Sciatic nerve (tissue), 2 donors: ENCODE measurements around the gene MAP4K4. TPM values are rescaled to one million over a fixed set of nuclear protein-coding genes. Genes with fewer than 3 reads are reported as not detected.
"Not testable (repeated sequence)": the region's sequence is repeated elsewhere in the genome, so short reads cannot be mapped to it uniquely, and the experiment has no call there.

Experiments
- ATAC-seq: fragments of 200-7000 bp; cut with Tn5 transposase; one replicate; pipeline ENCODE4 v1.9.1; 2020; ENCODE audit warnings: mild to moderate bottlenecking, moderate library complexity
- DNase-seq: peaks from one replicate; pipeline ENCODE4 v3.0.0-alpha.2; 2020; ENCODE audit warnings: low spot score
- intact Hi-C: fragments of 100-400 bp; cut with DNase I; formaldehyde crosslinking; loops from one replicate; pipeline ENCODE4 v1.14.2; 2022
- total RNA-seq: library from RNA; stranded (reverse); fragmentation: NEBNext Ultra II Directional; extraction: Animal tissue kit (Norgen Biotek cat#: 25700); gene quantifications from one replicate; pipeline ENCODE4 v1.2.1, GENCODE V29; 2021
- donor health status: DM: no; HTN: no; CAD: no.
- donor health status: DM: no; HTN: no; CAD: no.

MAP4K4 gene
- total RNA-seq, 1 donor from 2014 or later, result 140 TPM

GRCh38 chr2:101734505-101735165 lies 37.1 kb downstream of the MAP4K4 start:
- DNase-seq (no peak), ATAC-seq (no peak)
- intact Hi-C loops, result no loop called here

- ATAC-seq (no peak), DNase-seq (no peak)
- intact Hi-C loops, result no loop called here
These were observed 37.6 kb downstream of the MAP4K4 start for GRCh38 chr2:101735166-101735533.

DNA sequence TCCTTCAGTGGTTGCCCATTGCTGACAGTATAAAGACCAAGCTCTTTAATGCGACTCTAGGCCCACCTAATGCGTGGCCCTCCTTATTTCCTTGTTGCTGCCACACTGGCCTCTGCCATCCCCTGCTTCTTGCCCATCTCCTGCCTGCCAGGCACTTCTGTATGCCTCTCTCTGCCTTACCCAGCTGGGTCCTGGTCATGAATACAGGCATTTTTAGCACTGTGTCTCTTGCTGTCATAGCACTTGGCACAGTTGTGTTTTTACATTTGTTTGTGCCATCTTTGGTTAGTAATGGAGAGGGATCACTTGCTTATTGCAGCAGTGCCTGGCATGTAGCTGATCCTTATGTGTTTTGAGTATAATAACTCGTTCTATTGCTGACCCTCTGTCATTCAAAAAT lies 38.7 kb downstream of the MAP4K4 start:
- ATAC-seq, result peak; percentile 33

GRCh38 chr2:101736861-101737291 lies 39.4 kb downstream of the MAP4K4 start:
- ATAC-seq (peak; percentile 77), DNase-seq (no peak)
- intact Hi-C loops, result no loop called here

More for the DNA sequence above, 38.7 kb downstream of the MAP4K4 start:
- DNase-seq, result no peak
- intact Hi-C loops, result no loop called here

GRCh38 chr2:101737478-101738255 lies 40.2 kb downstream of the MAP4K4 start:
- DNase-seq, result no peak
- intact Hi-C loops, result no loop called here
- ATAC-seq, result no peak

GRCh38 chr2:101738649-101739048 lies 41.1 kb downstream of the MAP4K4 start:
- intact Hi-C loops, result no loop called here
- ATAC-seq (no peak), DNase-seq (no peak)

GRCh38 chr2:101740555-101740964 lies 43.1 kb downstream of the MAP4K4 start:
- intact Hi-C loops, result no loop called here
- DNase-seq (no peak), ATAC-seq (no peak)

DNA sequence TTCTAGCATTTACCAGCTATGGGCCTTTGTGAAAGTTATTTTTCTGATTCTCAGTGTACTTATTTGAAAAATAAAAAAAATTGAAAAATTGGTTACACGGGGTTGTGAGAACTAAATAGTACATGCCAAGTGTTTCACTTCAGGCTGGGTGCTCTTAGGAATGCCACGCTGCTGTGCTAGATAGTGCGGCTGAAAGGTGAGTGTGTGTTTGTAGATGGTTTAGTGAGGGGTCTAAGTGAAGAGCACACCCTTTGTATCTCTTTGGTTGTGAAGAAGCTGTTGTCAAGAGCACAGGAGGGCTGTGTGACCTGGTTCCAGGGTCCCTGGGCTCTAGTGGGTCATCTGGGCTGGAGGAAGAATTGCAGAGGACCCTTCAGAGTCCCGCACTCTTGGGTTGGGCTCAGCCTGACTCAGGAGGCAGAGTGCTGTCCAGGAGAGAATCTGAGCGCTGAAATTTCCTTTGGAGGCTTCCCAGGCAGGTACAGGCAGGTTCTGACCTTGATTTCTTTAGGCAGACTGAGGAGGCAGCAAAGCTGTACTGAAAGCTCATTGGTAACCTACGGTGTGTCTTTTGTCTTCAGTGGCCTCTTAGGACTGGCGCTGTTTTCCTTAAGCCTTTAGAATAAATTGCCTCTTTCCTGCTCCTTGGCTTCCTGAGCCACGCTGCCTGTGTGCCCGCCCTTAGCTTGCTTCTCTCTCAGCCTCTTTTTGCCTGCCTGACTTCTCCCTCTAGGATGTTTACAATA lies 44.4 kb downstream of the MAP4K4 start:
- DNase-seq, result no peak
- ATAC-seq, result peak; percentile 19
- intact Hi-C loops, result no loop called here

DNA sequence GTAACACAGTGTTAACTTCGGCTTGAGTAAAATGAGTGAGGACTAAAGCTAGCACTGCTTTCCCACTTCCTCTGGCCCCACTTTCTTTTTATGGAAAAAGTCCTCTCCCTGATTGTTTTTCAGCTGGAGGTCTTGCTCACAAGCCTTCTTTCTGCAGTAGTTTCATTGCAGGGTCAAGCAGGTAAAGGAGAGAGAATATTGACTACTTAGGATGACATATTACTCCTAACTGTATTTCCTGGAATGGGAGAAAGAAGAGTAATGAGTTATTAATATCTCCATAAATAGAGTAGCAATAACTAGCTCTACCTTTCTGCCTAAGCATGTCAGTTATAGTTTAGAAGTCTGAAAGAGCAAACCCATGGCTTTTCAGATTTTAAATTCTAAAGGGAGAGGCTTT lies 45.0 kb downstream of the MAP4K4 start:
- intact Hi-C loops, result no loop called here
- no peak for DNase-seq
- ATAC-seq, result no peak

- intact Hi-C loops, result no loop called here
- no peak for DNase-seq
- ATAC-seq, result no peak
These were observed 45.8 kb downstream of the MAP4K4 start for GRCh38 chr2:101743288-101743687.

- intact Hi-C loops, result no loop called here
- DNase-seq, result no peak
- no peak for ATAC-seq
These were observed 47.3 kb downstream of the MAP4K4 start for GRCh38 chr2:101744832-101745231.

- ATAC-seq, result no peak
- no peak for DNase-seq
- intact Hi-C loops, result no loop called here
These were observed 48.5 kb downstream of the MAP4K4 start for GRCh38 chr2:101745711-101746694.

GRCh38 chr2:101748000-101748399 lies 50.5 kb downstream of the MAP4K4 start:
- no peak for DNase-seq
- no peak for ATAC-seq
- intact Hi-C loops, result no loop called here

GRCh38 chr2:101748462-101748861 lies 51.0 kb downstream of the MAP4K4 start:
- DNase-seq, ATAC-seq, intact Hi-C loops: not testable (repeated sequence)

- intact Hi-C loops, result no loop called here
- ATAC-seq (no peak), DNase-seq (no peak)
These were observed 53.2 kb downstream of the MAP4K4 start for GRCh38 chr2:101750688-101751087.

DNA sequence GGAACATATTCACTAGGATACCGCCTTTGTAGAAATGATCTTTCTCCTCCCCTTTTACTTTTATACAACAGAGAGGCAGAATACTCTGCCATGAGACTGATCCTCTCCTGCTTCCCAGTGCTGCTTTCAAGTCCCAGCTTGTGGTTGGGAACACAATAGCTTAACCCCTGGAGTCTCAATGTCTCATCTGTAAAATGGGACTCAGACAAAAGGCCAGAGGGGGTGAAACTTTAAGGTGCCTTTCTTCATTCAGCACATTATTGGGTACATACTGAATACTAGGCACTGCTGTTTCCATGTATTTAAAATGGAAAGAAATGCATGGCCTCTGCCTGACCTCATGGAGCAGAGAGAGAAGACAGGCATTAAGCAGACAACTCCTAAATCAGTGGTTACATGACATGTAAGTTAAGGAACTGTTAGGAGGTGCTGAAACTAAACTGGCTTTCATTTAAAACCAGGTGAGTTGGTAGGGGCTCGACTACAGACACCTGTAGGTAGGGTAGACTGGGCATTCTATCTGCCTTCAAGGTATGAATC lies 53.8 kb downstream of the MAP4K4 start:
- DNase-seq (no peak), ATAC-seq (no peak)
- intact Hi-C loops, result no loop called here

- intact Hi-C loops, result no loop called here
- no peak for DNase-seq
- ATAC-seq, result no peak
These were observed 54.5 kb downstream of the MAP4K4 start for GRCh38 chr2:101751875-101752619.
